HG03571 (cell line): ENCODE measurements around the gene TRIP10.
"Not testable (repeated sequence)": the region's sequence is repeated elsewhere in the genome, so short reads cannot be mapped to it uniquely, and the experiment has no call there.

ENCODE experiments used
- ATAC-seq: cut with Tn5 transposase; IDR thresholded peaks from one replicate; pipeline ENCODE4 v1.9.1; 2021; ENCODE audit not compliant: unreplicated experiment

The TRIP10 gene, protein sequence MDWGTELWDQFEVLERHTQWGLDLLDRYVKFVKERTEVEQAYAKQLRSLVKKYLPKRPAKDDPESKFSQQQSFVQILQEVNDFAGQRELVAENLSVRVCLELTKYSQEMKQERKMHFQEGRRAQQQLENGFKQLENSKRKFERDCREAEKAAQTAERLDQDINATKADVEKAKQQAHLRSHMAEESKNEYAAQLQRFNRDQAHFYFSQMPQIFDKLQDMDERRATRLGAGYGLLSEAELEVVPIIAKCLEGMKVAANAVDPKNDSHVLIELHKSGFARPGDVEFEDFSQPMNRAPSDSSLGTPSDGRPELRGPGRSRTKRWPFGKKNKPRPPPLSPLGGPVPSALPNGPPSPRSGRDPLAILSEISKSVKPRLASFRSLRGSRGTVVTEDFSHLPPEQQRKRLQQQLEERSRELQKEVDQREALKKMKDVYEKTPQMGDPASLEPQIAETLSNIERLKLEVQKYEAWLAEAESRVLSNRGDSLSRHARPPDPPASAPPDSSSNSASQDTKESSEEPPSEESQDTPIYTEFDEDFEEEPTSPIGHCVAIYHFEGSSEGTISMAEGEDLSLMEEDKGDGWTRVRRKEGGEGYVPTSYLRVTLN

DNA sequence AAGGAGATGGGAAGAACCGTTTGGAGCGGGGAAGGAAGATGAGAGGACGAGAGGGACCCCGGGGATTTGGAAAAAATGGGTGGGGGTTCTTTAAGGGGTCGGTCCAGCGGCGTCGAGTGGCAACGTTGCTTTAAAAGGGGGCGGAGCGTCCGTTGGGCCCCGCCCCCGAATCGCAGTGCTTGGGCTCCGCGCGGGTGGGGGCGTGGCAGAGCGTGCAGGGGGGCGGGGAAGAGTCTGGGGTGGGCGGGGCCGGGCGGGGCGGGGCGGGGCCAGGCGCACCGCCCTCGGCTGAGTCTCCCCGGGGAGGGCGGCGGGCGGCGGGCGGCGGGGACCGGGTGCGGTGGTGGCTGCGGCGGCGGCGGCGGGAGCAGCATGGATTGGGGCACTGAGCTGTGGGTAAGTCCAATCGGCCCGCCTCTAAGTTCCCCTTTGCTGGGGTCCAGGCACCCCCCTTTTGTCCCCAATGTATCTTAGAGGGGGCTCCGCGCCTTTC, at the start of gene TRIP10:
TRIP10 (plus strand) TSS at position 291 of the 493 bp plus-strand sequence; CDS start at position 373, 82 bp downstream.
- no peak for ATAC-seq

DNA sequence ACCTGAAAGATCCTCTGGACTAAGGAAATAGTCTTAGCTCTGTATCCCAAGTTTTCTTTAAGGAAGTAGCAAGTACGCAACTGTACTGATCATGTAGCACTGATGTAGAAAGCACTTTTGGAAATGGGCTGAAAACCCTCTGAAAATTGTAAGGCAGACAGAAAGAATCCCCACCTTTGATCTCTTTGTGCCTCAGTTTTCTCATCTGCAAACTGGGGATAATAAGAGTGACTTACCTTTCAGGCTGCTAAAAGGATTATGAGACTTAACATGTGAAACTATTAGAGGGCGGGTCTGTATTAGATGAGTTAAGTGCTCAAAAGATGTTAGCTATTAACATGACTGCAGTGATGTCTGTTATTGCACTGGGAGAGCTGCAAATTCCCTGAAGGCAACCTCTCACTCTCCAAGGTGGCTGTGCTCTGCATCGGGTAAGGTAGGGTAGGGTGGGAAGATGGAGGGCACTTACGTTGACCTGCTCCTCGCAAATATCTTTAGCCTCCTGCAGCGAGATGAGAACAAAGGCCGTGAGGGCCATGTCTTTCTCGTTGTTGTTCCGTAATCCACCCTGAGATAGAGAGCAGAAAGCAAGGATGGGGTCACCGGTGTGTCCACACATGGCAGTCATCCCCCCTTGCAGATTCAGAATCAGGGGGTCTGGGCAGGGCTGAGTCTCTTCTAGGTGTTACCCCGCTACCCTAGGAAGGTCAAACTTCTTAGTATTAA, 49.2 kb upstream of the TRIP10 start:
- ATAC-seq = no peak

DNA sequence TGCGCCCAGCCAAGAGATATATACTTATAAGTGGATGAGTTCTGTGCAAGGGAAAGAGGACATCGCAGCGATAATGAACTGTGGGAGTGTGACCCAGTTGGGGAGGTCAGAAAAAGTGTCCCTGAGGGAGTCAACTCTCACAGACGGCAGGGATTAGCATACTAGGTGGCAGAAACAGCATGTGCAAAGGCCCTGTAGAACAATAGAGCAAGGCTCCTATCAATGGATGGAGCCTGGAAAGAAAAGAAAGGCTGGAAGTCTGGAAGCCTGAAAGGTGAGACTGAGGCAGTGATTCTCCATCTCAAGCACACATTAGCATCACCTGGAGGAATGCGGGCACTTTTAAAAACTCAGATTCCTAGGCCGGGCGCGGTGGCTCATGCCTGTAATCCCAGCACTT, 48.1 kb upstream of the TRIP10 start:
- ATAC-seq = no peak

DNA sequence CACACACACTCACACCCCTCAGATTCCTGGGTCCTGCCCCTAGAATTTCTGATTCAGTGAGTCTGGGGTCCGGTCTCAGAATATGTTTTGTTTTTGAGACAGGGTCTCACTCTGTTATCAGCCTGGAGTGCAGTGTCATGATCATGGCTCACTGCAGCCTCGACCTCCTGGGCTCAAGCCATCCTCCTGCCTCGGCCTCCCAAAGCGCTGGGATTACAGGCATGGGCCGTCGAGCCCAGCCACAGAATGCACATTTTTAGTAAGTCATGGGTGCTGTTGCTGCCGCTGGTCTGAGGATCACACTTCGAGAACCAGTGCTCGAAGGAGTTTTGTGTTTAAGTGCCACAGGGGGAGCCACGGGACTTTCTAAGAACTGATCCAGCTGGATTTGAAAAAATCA, 47.5 kb upstream of the TRIP10 start:
- ATAC-seq = no peak

DNA sequence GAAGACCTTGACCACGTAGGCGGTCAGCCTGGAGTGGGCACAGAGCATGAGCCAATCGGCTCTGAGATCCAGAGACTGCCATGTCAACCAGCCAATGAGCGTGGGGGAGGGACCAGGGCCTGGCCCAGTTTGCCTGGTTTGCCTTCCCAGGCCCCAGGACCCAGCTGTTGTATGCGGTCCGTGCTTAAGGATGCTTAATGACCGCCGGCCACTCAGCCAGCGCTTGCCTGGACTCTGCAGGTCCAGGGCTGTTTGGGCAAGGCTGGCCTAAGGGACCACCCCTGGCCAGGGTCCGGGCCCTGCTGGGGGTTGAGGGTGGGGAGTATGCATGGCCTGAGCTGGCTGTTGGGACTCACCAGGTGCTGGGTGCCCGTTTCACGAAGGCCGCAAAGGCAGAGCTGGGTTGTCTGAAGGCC, 46.4 kb upstream of the TRIP10 start:
- no peak for ATAC-seq

DNA sequence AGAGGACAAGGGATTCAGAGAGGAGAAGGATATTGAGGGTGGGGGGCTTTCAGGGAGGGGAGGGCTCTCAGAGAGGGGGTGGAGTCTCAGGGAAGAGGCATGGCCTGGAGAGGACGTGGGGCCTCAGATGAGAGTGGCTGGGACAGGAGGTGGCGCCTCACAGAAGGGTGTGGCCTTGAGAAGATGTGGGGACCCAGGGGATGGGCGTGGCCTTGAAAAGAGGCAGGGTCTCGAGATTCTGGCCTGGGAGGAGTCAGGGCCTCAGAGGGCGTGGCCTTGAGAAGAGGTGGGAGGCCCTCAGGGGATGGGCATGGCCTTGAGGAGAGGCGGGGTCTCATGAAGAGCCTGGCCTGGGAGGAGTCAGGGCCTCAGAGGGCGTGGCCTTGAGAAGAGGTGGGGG, 45.8 kb upstream of the TRIP10 start:
- no peak for ATAC-seq

DNA sequence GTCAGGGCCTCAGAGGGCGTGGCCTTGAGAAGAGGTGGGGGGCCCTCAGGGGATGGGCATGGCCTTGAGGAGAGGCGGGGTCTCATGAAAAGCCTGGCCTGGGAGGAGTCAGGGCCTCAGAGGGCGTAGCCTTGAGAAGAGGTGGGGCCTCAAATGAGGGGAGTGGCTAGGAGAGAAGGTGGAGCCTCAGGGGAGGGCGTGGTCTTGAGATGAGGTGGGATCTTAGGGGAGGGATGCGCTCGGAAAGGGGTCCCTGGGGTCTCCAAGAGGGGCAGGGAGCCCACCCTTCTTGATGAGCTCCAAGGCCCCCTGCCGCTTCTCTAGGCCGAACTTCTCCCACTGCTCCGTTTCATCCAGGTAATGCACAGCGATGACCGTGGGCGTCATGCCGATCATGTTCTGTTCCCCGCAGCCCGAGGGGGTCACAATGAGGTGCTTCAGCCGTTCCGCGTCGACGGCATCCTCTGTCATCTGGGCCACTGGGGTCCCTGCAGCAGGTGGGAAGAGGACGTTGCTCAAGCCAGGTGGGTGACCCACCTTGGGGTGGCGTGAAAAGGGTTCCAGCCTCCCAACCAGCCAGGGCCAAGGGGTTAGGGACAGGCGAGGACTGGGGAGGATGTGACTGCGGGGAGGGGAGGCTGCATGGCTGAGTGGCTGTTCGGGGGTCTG, 45.2 kb upstream of the TRIP10 start:
- ATAC-seq = no peak

DNA sequence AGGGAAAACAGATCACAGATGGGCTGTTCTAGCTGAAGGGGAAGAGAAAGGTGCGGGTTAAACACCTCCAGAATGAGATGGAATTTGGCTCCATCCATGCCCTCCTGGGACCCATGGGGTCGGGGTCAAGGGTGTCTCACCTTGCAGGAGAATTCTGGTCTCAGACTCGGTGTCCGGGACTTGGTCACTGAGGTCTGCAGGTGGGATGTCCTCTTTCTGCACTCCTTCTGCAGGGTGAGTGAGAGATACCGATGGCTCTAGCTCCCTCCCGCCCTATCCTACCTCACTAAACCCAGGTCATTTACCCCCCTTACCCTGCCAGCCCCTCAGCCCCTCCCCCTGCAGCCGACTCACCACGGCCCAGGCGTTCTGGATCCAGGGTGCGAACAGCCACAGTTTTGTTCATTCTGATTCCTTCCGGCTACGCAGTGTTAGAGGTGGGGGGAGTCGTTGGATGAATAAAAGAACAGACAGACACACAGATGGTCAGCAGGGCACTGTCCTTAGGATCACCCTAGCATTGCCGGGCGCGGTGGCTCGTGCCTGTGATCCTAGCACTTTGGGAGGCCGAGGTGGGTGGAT, 43.1 kb upstream of the TRIP10 start:
- ATAC-seq = no peak

DNA sequence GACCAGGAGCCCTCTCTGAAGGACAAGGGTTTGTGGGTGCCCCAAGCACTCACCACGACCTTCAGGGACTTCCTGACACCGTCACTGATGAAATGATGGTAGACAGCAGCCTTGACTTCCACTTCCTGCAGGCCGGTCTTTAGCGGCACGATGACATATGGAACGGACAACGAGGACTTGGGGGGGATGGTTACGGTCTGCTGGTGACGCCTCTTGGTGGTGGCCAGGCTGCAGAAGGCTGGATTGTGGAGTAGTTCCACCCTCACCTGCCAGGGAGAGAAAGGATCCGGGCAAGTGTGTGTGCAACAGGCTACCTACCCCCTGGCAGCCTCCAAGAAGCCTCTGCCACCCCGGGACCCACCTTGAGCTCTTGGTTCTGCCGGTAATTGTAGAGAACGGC, 42.2 kb upstream of the TRIP10 start:
- no peak for ATAC-seq

DNA sequence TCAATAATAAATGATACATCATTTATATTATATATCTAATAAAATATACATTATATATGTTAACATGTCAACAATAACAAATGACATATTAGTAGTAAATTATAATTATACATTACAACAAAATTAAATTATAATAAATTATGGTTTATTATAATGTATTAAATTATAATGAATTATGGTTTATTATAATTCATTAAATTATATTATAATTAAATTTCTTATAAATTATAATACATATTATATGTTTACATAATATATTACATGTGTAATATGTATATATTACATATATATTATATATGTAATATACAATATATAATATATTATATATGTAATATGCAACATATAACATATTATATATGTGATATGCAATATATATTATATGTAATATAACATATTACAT, 39.5 kb upstream of the TRIP10 start:
- no peak for ATAC-seq

DNA sequence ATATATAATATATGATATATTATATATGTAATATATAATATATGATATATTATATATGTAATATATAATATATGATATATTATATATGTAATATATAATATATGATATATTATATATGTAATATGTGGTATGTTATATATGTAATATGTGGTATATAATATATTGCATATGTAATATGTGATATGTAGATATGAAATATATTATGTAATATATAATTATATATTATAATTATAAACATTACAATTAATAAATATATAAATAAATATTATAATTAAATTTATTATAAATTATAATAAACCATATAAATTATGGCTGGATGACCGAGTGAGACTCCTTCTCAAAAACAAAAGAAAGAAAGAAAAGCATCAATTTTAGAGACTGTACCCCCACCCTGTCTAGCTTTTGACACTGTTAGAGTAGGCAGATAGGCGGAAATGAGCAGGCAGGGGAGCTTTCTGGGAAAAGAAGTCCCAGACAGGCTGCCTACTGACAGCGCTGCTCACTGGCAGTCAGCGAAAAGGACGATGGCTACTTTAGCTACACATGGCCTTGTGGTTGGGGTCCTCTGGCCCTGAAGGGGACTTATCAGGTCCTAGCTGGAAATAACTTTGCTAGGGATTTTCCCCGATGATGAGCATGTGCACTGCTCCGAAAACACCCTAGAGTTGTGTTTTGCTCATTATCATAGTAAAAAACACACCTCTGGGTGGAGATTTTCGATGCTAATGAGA, 38.7 kb upstream of the TRIP10 start:
- ATAC-seq = no peak

DNA sequence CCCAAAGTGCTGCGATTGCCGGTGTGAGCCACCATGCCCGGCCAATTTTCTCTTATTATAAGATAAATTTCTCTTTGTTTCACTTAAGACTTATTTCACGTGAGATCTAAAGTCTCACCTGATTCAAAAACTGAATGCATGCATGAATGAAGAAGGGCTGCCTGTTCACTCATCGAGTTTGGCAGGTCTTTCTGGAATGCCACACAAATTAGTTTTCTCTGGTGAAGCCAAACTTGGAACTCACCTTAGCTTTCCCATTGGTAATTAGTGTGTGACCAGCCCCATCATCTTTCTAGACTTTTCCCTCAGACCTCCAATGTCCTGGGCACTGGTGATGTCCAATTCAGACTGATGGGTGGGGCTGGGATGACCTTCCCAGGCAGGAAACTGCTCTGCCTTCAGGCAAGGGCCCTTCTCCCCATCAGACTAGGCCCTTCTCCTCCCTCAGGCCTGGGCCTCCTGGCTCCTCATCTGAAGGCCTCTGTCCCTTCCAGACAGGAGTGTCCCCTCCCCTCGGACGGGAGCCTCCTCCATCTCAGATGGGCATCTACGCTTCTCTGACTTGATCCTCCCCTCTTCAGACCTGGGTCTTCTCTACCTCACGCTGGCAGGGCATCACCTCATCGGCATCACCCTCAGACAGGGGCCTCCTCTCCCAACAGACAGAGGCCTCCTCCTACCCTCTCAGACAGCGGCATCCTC, 33.4 kb upstream of the TRIP10 start:
- no peak for ATAC-seq

DNA sequence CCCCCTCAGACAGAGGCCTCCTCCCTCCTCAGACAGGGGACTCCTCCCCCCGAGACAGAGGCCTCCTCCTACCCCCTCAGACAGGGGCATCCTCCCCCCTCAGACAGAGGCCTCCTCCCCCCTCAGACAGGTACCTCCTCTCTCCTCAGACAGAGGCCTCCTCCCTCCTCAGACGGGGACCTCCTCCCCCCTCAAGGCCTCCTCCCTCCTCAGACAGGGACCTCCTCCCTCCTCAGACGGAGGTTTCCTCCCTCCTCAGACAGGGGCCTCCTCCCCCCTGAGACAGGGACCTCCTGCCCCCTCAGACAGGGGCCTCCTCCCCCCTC, 32.9 kb upstream of the TRIP10 start:
- no peak for ATAC-seq

DNA sequence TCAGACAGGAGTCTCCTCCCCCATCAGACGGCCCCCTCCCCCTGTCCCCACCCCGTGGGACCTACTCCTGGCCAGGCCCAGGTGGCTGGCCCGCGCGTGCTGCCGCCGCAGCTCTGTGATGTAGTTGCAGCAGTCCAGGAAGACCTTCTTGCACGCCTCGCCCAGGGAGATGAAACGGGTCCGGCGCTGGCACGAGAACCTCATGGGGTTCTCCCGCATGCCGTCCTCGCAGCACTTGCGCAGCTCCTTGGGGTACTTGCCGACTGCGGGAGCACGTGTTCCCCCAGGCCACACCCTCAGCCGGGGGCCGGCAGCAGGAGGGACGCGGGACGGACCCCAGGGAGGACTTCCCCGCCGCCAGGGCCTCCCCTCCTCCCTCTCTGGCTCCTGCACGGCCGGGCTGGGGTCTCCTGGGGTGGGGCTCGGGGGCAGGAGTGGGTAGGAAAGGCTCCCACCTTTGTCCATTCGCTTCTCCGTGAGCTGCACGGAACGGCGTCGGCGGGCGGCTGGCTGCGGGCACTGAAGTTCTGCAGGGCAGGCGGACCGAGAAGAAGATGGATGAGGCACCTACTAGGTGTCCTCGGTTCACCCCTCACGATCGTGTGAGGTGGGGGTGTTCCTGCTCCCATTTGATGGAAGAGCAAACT, 32.3 kb upstream of the TRIP10 start:
- ATAC-seq = no peak

DNA sequence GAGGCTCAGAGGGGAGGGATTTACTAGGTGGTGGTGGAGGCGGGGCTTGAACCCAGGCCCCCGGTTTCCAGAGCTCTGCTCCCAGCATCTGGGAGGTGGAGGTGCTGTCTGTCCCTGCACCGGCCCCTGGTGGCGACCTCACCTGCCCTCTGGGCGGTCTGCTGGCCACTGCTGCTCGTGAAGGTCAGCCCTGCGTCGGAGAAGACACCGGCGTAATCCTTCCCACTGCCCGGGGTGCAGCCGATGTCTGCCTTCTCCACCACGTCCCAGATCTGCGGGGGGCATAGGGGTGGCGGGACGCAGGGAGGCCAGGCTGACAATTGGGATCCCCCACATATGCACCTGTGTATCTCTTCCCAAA, 31.8 kb upstream of the TRIP10 start:
- ATAC-seq = no peak

DNA sequence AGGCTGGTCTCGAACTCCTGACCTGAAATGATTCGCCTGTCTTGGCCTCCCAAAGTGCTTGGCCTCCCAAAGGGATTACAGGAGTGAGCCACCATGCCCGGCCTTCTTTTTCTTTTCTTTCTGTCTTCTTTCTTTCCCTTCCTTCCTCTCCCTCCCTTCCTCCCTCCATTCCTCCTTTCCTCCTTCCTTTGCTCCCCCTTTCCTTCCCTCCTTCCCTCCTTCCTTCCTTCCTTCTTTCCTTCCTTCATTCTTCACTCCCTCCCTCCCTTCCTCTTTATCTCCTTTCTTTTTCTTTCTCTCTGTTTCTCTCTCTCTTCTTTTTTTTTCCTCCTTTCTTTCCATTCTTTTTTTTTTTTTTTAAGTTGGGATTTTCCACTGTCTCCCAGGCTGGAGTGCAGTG, 31.1 kb upstream of the TRIP10 start:
- ATAC-seq = no peak

DNA sequence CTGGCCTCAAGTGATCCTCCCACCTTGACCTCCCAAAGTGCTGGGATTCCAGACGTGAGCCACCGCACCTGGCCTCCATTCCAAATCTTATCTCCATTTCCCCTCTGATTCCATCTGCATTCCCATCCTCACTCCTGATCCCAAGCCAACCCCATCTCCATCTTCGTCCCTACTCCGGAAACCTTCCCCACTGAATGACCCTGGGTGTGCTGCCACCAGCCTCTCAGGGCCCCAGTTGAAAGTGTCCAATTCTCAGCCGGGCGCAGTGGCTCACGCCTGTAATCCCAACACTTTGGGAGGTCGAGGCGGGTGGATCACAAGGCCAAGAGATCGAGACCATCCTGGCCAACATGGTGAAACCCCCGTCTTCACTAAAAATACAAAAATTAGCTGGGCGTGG, 30.6 kb upstream of the TRIP10 start:
- not testable (repeated sequence) for ATAC-seq

DNA sequence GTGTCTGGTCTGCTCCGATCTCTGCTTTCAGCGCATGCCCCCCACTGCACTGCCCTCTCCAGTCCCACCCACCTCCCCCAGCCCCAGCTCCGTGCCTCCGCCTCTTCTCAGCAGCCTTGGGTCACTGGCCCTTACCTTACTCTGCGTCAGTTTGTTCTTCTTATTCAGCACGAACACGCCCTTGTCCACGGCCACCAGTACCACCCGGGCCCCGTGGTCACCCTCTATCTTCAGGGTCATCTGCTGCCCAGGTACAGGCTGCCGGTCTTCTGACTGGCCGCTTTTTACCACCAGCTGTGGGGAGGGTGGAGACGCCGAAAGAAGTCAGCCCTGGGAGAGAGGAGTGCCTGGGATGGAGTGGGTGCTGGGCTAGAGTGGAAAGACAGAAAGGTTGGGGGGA, 29.9 kb upstream of the TRIP10 start:
- ATAC-seq = no peak

DNA sequence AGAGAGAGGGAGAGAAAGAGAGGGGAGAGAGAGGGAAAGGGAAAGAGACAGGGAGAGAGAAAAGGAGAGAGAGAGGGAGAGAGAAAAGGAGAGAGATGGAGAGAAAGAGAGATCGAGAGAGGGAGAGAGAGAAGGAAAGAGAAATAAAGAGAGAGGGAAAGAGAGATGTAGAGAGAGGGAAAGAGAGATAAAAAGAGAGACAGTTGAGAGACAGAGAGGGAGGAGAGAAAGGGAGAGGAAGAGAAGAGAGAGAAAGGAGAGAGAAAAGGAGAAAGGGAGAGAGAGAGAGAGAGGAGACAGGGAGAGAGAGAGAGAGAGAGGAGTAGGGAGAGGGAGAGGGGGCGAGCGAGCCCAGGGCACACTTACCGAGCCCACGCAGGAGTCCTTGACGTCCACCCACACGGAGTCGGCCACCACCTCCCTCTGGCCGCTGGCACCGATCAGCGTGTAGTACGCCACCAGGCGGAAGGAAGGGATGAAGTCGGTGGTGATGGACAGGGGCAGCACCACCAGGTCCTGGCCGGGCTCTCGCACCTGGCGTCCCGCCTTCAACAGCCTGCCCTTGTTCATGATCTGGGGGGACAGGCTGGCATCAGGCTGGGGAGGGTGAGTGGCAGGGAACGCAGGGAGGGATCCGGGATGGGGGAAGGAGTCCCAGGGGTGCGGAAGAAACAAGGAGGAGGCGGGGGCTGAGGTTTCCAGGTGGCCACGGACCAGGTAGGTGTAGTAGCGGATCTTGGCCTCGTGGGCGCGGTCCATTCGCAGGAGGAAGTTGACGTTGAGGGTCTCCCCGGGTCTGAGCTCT, 29.0 kb upstream of the TRIP10 start:
- no peak for ATAC-seq
